HG03342 (cell line): Measurements from ENCODE around the gene NT5DC3.
"Not testable (repeated sequence)": the region's sequence is repeated elsewhere in the genome, so short reads cannot be mapped to it uniquely, and the experiment has no call there.

Experiments used
- ATAC-seq: cut with Tn5 transposase; IDR thresholded peaks from one replicate; pipeline ENCODE4 v1.9.1; 2021; ENCODE audit warnings: mild to moderate bottlenecking, moderate library complexity; ENCODE audit not compliant: unreplicated experiment

NT5DC3 gene

DNA sequence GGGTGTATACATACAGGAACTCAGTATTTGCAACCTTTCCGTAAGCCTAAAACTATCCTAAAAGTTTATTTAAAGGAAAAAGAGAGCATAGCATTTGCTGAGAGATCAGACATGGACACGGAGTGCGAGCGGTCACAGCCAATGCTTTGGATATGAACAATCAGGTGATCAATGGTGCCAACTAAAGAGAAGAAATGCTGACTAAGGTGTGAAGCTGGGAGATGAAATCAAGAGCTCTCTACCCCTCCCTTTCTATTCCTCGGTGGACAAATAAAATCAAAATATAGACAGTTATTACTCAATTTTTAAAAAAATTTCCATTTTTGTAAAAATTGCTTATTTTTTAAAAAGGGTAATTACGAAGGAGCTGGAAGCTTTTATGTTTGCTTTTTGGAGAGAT, 29.2 kb downstream of the NT5DC3 start:
- no peak for ATAC-seq

DNA sequence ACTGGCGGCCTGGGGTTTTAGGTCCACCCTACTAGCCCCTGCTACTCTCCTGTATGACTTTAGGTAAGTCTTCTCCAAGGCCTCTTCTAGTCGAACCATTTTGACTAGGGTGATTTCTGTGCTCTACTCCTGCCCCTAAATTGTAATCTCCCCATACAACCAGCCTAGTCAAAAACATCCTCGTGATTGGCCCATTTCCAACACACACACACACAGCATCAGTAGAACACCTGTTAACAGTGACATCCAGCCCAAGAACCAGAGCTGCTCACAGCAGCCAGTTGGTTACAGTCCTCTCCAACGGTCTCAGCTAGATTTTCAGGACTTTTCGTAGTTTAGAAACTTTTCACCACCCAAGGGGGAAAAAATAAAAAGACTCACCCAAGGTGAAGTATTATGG, 30.9 kb downstream of the NT5DC3 start:
- no peak for ATAC-seq

DNA sequence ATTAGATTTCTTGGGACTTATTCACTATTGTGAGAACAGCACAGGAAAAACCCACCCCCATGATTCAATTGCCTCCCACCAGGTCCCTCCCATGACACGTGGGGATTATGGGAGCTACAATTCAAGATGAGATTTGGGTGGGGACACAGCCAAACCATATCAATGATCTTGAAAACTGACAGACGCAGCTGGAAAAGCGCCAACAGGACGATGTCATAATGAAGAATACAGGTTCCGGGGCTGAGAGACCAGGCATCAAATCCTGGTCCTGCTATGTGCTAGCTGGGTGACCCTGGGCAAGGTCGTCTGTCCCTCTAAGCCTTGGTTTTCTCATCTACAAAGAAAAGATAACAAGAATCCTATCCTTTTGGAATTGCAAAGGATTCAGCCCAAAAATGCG, 31.4 kb downstream of the NT5DC3 start:
- ATAC-seq: not testable (repeated sequence)

DNA sequence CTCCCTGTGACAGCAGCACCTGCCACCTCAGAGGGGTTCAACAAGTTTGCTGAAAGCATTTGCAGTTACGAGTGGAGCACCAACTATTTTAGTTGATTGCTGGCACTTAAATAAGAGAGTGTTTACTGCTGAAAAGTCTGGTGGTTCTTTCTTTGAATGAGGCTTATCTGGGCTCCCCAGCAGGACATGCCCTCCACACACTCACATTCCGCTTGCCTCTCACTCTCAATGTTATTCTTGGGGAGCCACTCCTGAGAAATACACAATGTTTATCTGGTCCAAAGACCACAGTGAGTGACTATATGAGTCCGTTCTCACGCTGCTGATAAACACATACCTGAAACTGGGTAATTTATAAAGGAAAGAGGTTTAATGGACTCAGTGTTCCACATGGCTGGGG, 31.9 kb downstream of the NT5DC3 start:
- no peak for ATAC-seq

DNA sequence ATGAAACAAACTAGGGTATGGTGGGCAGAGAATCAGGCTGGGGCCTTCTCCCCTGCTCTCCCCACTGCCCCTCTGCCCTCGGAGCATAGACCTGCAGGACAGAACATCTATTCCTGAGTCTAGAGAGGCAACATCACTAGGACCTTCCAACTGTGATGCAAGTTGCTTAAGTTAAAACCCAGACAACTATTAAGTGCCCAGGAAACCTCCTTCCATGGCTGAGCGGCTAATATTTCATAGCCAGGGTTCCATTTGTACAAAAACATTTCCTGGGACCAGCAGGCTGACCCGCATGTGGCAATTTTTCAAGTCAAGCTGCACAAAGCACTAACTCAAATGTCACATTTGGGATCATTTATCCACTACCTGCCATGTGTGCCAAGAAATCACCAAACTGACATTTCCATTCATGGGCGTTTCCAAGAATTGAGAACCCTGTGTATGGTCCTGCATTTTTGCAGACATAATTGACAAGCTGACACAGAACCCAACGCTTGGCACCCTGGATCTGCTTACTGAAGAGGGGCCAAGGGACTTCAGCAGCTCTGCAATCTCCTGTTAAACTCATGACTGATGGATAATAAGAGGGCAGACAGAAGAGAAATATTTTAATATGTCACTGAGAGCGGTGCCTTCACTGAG, 32.7 kb downstream of the NT5DC3 start:
- ATAC-seq: no peak

DNA sequence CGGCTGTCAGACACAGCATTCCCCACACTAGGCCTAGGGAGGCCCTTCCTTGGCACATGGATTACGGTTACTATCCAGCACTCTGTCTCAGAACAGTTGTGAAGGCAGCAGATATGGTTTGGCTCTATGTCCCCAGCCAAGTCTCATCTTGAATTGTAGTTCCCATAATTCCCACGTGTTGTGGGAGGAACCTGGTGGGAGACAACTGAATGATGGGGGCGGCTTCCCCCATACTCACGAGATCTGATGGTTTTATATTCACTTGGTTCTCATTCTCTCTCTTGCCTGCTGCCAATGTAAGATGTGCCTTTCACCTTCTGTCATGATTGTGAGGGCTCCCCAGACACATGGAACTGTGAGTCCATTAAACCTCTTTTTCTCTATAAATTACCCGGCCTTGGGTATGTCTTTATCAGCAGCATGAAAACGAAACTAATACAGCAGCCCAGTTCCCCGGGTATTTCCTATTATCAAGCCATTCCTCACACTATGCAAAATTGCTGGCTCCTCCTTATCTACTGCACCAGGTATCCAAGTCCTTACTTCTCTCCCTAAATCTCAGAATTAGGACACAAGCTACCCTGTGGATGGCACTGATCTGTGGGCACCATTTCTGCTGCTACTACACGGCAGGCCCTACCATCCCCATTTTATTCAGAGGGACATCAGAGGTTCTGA, 33.3 kb downstream of the NT5DC3 start:
- ATAC-seq: no peak

DNA sequence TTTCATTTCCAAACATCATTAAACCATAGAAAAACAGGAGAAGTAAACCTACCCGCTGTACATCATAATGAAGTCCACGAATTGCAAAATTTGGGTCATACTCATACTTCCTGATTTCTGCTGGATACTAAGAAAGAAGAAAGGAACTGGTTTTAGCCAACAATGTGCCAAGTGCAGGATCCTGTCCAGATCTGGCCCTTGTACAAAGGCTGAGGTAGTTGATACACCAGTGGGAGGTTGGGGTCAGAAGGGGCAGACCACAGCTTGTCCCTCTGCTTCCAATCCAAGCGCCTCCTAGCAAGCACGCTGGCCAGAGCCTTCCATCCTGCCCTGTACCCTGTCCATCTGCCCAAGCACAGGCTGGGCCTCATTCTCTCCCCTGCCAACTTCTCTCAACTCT, 34.2 kb downstream of the NT5DC3 start:
- no peak for ATAC-seq

DNA sequence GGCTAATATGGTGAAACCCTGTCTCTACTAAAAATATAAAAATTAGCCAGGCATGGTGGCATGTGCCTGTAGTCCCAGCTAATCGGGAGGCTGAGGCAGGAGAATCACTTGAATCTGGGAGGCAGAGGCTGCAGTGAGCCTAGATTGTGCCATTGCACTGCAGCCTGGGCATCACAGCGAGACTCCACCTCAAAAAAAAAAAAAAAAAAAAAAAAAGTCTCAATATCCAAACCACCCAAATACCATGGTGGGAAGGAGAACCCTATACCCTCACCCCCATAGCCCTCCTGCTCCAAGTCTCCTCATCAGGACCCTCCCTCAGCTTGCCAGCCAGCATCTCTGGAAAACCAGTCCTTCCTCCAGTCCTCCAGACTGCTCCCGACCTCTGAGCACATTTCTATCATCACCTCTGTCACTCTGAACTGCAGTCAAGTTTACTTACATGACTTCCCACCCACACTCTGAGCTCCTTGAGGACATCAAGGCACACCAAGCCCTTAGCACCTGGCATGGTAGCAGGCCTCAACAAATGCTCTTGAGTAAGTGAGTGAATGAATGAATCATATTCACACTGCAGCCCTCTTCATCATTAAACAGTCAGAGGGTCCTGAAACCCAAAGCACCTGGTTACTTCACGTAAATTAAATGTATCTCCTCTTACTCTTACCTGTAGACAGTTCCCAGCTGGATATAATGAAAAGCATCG, 35.2 kb downstream of the NT5DC3 start:
- ATAC-seq: no peak

DNA sequence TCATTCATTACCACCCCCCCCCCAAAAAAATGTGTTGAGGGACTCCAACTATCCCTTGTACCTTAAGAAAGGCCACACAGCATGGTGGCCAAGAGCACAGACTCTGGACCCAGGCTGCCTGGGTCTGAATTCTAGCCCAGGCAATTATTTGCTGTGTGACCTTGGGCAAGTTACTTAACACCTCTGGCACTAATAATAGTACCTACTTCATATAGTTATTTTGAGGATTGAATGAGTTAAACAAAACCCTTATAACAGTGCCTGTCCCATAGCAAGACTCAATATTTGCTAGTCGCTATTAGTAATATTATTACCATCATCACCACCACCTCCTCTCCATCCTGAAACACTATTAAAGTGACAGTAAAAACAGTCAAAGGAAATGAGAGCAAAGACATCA, 37.2 kb downstream of the NT5DC3 start:
- no peak for ATAC-seq

DNA sequence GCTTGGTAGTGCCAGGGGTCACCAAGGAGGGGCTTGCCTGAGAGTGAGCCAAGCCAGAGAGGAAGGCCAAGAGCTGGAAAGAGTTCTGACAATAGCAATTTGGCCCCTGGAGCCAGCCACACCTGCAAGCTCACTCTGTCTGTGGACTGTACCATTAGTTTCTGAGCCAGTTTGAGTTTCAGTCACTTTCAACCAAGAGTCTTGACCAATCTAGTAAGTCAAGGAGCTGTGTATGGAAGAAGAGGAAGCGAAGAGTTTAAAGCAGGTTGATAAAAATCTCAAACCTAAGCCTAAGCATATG, 38.5 kb downstream of the NT5DC3 start:
- ATAC-seq: no peak

DNA sequence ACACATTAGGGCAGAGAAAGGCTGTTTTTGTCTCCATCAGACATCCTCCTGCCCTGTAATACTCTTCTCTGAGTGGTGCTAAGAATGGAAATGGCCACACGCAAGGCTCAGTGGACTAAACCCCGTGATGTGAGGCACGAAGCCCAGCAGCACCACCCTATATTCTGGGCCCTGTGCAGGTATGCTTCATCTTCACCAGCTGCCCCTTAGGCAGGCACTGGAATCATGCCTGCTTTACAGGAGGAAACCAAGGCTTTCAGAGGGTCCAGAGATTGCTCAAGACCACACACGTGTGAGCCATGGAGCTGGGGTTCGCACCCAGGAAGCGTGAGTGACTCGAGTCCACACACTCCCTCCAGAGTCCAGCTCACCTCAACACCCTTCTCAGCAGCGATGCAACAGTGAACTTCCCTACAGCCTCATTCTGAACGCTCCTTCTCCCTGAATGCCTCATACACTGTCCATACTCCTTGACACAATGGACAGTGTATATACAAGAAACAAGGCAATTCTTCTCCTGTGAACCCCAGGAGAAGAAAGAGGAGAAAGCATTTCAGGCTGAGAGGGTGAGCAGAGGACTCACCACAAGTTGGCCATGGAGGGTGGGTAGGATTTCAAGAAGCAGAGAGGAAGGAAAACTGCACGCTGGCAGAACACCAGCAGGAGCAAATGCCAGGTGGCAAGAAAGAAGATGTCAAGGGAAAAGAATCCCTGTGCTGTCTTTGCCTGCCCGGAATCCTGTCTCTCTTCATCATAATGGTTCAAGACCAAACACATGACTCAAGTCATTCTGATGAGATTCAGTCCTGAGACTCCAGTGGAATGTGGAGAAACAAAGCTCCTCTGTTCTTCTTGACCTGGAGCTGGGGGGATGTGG, 39.1 kb downstream of the NT5DC3 start:
- no peak for ATAC-seq

DNA sequence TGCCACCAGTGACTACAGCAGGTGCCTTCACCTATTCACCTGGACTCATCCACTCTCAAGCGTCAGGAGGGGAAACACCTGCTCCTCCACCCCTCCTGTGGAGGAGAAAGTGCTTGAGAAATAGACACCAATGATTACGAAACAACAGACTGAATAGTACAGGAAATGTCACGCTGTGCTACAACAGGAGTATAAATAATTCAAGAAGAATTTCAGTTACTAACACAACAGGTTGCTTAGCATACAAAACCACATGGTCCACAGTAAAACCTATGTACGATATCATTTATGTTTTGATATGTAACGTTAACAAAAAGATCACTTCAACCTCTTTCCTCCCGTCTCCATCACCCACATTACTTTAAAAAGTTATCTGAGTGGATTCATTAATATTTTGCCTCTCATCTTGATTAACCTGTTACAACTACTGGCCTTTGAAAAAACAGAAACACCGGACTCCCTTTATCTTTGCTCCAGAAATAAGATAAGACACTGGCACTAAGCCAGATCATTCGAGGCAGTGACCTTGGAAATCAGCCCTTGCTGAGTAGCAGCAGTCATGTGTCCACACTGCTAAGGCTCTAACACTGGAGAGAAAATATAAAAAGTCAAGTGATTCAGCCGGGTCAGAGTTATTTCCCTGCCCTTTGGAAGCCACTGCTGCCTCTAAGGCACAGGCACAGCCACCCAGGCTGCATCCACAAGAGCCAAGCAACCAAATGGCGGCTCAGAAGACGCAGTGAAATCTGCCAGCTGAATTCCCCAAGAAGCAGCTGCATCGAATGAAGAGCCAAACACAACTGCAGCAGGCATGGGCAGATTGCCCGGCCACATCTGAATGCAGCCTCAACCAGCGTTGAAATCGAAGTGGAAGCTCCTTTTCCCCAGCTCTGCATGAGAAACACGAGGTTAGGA, 40.9 kb downstream of the NT5DC3 start:
- ATAC-seq: no peak

DNA sequence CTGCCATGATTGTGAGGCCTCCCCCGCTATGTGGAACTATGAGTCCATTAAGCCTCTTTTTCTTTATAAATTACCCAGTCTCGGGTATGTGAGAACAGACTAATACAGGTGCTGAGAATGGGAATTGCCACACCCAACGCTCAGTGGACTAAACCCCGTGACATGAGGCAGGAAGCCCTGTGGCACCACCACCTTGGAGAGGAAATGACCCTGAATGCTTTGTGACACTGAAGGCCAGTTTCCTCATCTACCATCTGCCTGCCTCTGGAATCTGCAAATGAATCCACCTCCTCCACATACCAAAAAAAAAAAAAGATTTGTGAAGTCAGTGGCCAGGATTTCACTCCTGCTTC, 41.6 kb downstream of the NT5DC3 start:
- ATAC-seq: no peak

DNA sequence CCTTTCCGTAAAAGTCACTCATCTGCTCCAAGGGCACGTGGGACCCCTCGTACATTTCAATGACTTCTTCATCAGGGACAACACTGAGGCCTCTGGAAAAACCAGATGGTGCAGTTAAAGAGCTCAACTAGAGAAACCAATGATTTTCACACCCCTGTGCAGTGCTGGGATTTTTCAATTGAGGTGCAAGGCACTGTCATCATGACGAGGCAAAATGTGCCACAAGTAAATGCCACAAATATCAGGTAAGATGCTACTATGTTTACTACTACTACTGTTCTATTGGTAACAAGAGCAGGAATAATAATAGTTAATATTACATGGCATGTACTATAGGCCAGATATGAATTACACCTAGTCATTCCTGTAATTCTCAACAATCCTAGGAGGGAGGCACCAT, 42.4 kb downstream of the NT5DC3 start:
- no peak for ATAC-seq

DNA sequence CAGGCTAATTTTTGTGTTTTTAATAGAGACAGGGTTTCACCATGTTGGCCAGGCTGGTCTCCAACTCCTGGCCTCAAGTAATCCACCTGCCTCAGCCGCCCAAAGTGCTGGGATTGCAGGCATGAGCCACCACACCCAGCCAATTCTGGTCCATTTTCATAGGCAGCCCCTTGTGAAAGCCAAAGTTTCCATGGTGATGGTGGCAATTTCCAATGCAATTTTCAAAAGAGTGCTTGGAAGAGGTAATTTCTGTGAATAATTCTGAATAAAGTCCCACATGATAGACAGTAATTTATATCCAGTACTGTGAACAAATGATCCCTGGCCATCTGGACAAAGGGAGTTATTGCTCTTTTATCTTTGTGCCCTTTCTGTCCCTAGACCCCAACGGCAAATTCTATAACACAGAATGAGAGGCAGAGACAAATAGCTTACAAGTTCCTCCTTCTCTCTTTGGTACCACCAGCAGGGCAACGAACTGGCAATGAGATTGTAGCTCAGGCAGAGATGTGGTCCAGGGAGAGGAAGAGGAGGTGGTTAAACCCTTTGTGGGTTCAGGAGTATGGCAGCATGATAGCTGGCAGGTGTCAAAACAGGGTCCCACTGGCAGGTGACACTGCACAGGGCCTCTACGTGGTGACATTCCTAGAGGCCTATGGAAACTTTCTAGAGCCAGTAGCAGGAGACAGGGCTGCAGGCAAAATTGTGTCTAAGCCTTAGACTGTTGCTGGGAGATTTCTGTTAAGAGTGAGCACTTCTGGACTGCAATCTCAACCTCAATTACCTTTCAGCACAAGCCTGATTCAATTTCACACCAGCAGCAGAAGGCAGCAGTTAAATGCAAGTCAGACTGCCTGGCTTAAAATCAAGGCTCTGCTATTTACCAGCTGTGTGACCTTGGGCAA, 46.5 kb downstream of the NT5DC3 start:
- ATAC-seq: no peak

DNA sequence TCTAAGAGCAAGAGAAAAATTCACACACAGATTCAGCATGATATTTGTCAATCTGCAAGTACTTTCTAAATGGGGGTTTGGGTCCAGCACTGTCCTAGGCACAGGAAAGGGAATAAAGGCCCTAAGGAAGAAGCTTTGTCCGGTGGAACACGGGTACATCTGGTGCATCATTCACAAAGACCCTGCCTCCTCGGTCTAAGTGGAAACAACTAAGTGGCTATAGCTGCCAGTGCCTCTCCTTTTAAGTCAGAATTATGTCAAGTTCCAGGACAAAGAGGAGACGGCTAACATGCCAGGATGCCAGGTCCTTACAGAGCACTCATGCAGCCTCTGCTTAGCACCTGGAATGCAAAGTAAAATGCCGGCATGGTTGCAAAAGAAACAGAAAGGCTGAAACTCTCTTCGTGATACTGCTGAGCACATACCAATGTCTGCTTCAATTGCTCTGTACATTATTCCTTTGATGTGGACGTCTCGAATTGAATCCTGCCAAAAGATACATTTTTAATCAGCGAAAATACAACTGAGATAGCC, 47.5 kb downstream of the NT5DC3 start:
- no peak for ATAC-seq

DNA sequence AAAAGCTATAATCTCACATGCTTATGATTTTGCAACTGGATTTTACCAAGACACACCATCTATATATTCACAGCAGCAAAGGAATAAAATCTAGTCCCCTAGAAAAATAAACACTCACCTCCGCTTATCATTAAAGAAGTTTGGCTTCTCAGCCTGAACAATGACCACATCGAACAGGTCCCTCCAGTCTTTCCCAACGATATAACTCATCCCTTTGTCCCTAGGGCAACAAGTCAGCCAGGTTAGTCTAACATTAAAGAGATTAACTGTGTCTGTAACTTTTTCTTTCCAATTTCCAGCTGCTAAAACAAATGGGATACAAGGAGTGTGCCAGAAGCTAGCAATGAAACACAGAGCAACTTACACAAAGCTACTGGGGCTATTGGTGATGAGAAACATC, 48.0 kb downstream of the NT5DC3 start:
- no peak for ATAC-seq

DNA sequence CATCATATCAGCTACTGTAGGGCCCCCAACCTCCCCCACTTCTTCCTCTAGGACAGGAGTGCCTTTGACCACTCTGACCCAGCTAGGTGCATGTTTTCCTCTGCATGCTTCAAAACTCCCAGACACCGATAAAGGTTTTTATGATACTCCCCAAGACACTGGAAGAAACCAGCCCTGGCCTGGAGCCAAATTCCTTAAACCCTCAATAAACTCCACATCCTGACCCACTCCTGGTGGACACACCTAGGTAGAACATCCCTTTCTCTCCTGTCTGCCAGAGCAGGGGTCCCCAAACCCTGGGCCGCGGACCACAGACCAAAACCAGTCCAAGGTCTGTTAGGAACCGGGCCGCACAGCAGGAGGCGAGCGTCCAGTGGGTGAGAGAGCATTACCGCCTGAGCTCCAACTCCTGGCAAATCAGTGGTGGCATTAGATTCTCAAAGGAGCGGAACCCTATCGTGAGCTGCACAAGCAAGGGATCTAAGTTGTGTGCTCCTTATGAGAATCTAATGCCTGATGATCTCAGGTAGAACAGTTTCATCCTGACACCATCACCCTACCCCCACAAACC, 49.6 kb downstream of the NT5DC3 start:
- ATAC-seq: no peak

DNA sequence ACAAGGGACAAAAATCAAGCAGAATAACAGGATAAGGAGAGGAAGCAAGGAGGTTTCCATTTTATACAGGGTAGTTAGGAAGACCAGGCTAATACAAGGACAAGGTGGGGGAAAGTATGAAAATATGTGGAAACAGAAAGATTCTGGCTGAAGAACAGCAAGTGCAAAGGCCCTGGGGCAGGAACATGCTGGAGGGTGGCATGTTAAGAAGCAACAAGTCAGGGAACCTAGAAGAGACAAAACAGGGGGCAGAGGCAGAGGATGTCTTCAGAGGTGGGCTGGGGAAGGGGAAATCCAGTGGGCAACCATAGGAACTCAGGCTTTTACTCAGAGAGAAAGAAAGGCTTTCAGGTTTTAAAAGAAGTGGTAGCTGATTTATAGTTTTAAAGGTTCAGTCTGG, 54.8 kb downstream of the NT5DC3 start:
- no peak for ATAC-seq
